ENCODE data around the gene WWTR1. TPM values are rescaled to one million over a fixed set of nuclear protein-coding genes. Genes with fewer than 3 reads are reported as not detected.

WWTR1 gene
- total and polyA plus RNA-seq, 4 experiments from 2014 or later = 0.41 to 1.2 (median 1.1) TPM; not detected in 1

Other genes starting within 250 kb of the WWTR1 start
- not detected for gene TM4SF4, start 183.3 kb downstream of the WWTR1 start, total RNA-seq
- not detected for gene TM4SF4, start 183.3 kb downstream of the WWTR1 start, polyA plus RNA-seq
- gene COMMD2, start 94.5 kb upstream of the WWTR1 start, total RNA-seq = 10 to 100 TPM; 38.0 to 44.7 TPM
- 10 to 100 TPM; 55.5 to 60.0 TPM for gene COMMD2, start 94.5 kb upstream of the WWTR1 start, polyA plus RNA-seq
- not detected for gene ANKUB1, start 134.5 kb upstream of the WWTR1 start, total RNA-seq
- not detected for gene ANKUB1, start 134.5 kb upstream of the WWTR1 start, polyA plus RNA-seq
- gene RNF13, start 155.2 kb upstream of the WWTR1 start, total RNA-seq = 10 to 100 TPM; 63.3 to 68.2 TPM
- 100 to 1,000 TPM; 129 to 136 TPM for gene RNF13, start 155.2 kb upstream of the WWTR1 start, polyA plus RNA-seq